Activated T-cell treated with anti-CD3 and anti-CD28 coated beads, Interleukin-2, amount 50 U/mL, for 72 hours (primary cell): ENCODE measurements around the gene MYL9. TPM values are rescaled to one million over a fixed set of nuclear protein-coding genes. Genes with fewer than 3 reads are reported as not detected.

Source experiments
- ATAC-seq, 2 donors: fragments of 150-1000 bp; cut with Tn5 transposase; replicated peaks in 1 of 2; 2 replicates each; pipeline ENCODE4 v1.10.0; 2021; ENCODE audit warnings: moderate library complexity in 2 of 2, mild to moderate bottlenecking in 1 of 2
- DNase-seq, 2 donors: peaks; one replicate each; pipeline ENCODE4 v3.0.0; 2021 to 2022; ENCODE audit warnings: mixed read lengths in 1 of 2
- H3K27ac Mint-ChIP-seq: one replicate; pipeline ENCODE4 v1.8.0; 2022; ENCODE audit warnings: mild to moderate bottlenecking, moderate library complexity, mixed read lengths
- H3K27me3 Mint-ChIP-seq: one replicate; pipeline ENCODE4 v1.8.0; 2022; ENCODE audit warnings: low read depth, mixed read lengths
- H3K36me3 Mint-ChIP-seq, 2 donors: one replicate each; pipeline ENCODE4 v1.8.0; 2022; ENCODE audit warnings: mixed read lengths in 2 of 2, mild to moderate bottlenecking in 1 of 2; ENCODE audit not compliant: insufficient read depth in 2 of 2
- H3K4me1 Mint-ChIP-seq: one replicate; pipeline ENCODE4 v1.8.0; 2022; ENCODE audit warnings: low read depth, mixed read lengths
- H3K4me3 Mint-ChIP-seq, 2 donors: one replicate each; pipeline ENCODE4 v1.8.0; 2022; ENCODE audit warnings: mild to moderate bottlenecking in 2 of 2, mixed read lengths in 2 of 2, moderate library complexity in 2 of 2
- H3K9me3 Mint-ChIP-seq, 2 donors: one replicate each; pipeline ENCODE4 v1.8.0; 2022; ENCODE audit warnings: mixed read lengths in 2 of 2
- total RNA-seq, 2 donors: library from RNA; stranded (reverse); gene quantifications; one replicate each; pipeline ENCODE4 v1.2.3, GENCODE V29; 2022

MYL9 gene
- 1 to 10 TPM in 1 of 2 donors, under 1 TPM in 1; 0.62 to 2.0 TPM for total RNA-seq

GRCh38 chr20:36541227-36541767 is at the start of gene MYL9:
TSS of gene MYL9 (plus strand) at chr20:36541519. CDS start at chr20:36544885, 3,366 bp downstream.
- Mint-ChIP-seq H3K4me1 (no peaks in the 10 kb centered on the region), H3K4me3 (no peak within 1 kb of the TSS), H3K9me3 (no peaks in the 10 kb centered on the region), H3K36me3 (no peaks in the 10 kb centered on the region), H3K27ac (no peak within 1 kb of the TSS), H3K27me3 (no peaks in the 10 kb centered on the region)
- DNase-seq (peak; percentile 19 to 20), ATAC-seq (peak; percentile 51 to 65)

- Mint-ChIP-seq H3K27me3 (no peaks in the 10 kb centered on the region), H3K4me3 (peak overlapping the region; percentile 13 to 61), H3K27ac (peak overlapping the region; percentile 79), H3K9me3 (no peaks in the 10 kb centered on the region), H3K36me3 (no peaks in the 10 kb centered on the region), H3K4me1 (peaks cover 34% of the 10 kb centered on the region)
- ATAC-seq (peak; percentile 88 to 91), DNase-seq (peak; percentile 53 to 63)
Observed at GRCh38 chr20:36491901-36492617, 49.3 kb upstream of the MYL9 start.

GRCh38 chr20:36493051-36493800 is 48.1 kb upstream of the MYL9 start:
- DNase-seq = no peak
- Mint-ChIP-seq H3K4me1 (peaks cover 34% of the 10 kb centered on the region), H3K9me3 (no peaks in the 10 kb centered on the region), H3K4me3 (no peak overlapping the region), H3K27me3 (no peaks in the 10 kb centered on the region), H3K27ac (no peak overlapping the region), H3K36me3 (no peaks in the 10 kb centered on the region)
- ATAC-seq = peak in 1 of 2 donors; percentile 21

GRCh38 chr20:36493801-36494114 is 47.6 kb upstream of the MYL9 start:
- Mint-ChIP-seq H3K9me3 (no peaks in the 10 kb centered on the region), H3K4me1 (peaks cover 33% of the 10 kb centered on the region), H3K27ac (peak overlapping the region; percentile 2), H3K36me3 (no peaks in the 10 kb centered on the region), H3K4me3 (no peak overlapping the region), H3K27me3 (no peaks in the 10 kb centered on the region)
- DNase-seq (no peak), ATAC-seq (no peak)

GRCh38 chr20:36496707-36497669 is 44.3 kb upstream of the MYL9 start:
- Mint-ChIP-seq H3K27ac (no peak overlapping the region), H3K27me3 (no peaks in the 10 kb centered on the region), H3K9me3 (no peaks in the 10 kb centered on the region), H3K4me3 (no peak overlapping the region), H3K36me3 (peaks cover 0 to 2% of the 10 kb centered on the region in 2 donors), H3K4me1 (peaks cover 16% of the 10 kb centered on the region)
- no peak for ATAC-seq
- DNase-seq = no peak

- no peak for ATAC-seq
- H3K4me3 Mint-ChIP-seq = no peak overlapping the region
- H3K4me1 Mint-ChIP-seq = peaks cover 12% of the 10 kb centered on the region
- DNase-seq = no peak
- H3K27ac Mint-ChIP-seq = no peak overlapping the region
- H3K27me3 Mint-ChIP-seq = no peaks in the 10 kb centered on the region
- peaks cover 0 to 2% of the 10 kb centered on the region in 2 donors for H3K36me3 Mint-ChIP-seq
- no peaks in the 10 kb centered on the region for H3K9me3 Mint-ChIP-seq
Observed at GRCh38 chr20:36497856-36498255, 43.5 kb upstream of the MYL9 start.

- peaks cover 0 to 4% of the 10 kb centered on the region in 2 donors for H3K36me3 Mint-ChIP-seq
- H3K4me3 Mint-ChIP-seq = no peak overlapping the region
- peaks cover 12% of the 10 kb centered on the region for H3K4me1 Mint-ChIP-seq
- no peaks in the 10 kb centered on the region for H3K9me3 Mint-ChIP-seq
- H3K27ac Mint-ChIP-seq = no peak overlapping the region
- ATAC-seq (no peak), DNase-seq (no peak)
- no peaks in the 10 kb centered on the region for H3K27me3 Mint-ChIP-seq
Observed at GRCh38 chr20:36498386-36499179, 42.7 kb upstream of the MYL9 start.

- no peak for ATAC-seq
- peaks cover 0 to 4% of the 10 kb centered on the region in 2 donors for H3K36me3 Mint-ChIP-seq
Observed at GRCh38 chr20:36499211-36499610, 42.1 kb upstream of the MYL9 start.

GRCh38 chr20:36499723-36500501 is 41.4 kb upstream of the MYL9 start:
- H3K4me3 Mint-ChIP-seq = no peak overlapping the region
- H3K27me3 Mint-ChIP-seq = no peaks in the 10 kb centered on the region
- H3K9me3 Mint-ChIP-seq = no peaks in the 10 kb centered on the region
- H3K36me3 Mint-ChIP-seq = peaks cover 0 to 4% of the 10 kb centered on the region in 2 donors
- no peak for ATAC-seq
- H3K27ac Mint-ChIP-seq = no peak overlapping the region
- H3K4me1 Mint-ChIP-seq = peaks cover 12% of the 10 kb centered on the region
- no peak for DNase-seq

More at GRCh38 chr20:36499211-36499610, 42.1 kb upstream of the MYL9 start:
- no peak overlapping the region for H3K27ac Mint-ChIP-seq
- H3K4me1 Mint-ChIP-seq = peaks cover 12% of the 10 kb centered on the region
- H3K9me3 Mint-ChIP-seq = no peaks in the 10 kb centered on the region
- H3K4me3 Mint-ChIP-seq = no peak overlapping the region
- no peak for DNase-seq
- no peaks in the 10 kb centered on the region for H3K27me3 Mint-ChIP-seq

- no peaks in the 10 kb centered on the region for H3K27me3 Mint-ChIP-seq
- peak overlapping the region; percentile 77 for H3K27ac Mint-ChIP-seq
- no peaks in the 10 kb centered on the region for H3K9me3 Mint-ChIP-seq
- H3K4me3 Mint-ChIP-seq = no peak overlapping the region
- peaks cover 17% of the 10 kb centered on the region for H3K4me1 Mint-ChIP-seq
- ATAC-seq (peak; percentile 51 to 78), DNase-seq (peak in 1 of 2 donors; percentile 8)
- H3K36me3 Mint-ChIP-seq = peaks cover 0 to 4% of the 10 kb centered on the region in 2 donors
Observed at GRCh38 chr20:36501367-36502006, 39.8 kb upstream of the MYL9 start.

- H3K9me3 Mint-ChIP-seq = no peaks in the 10 kb centered on the region
- no peaks in the 10 kb centered on the region for H3K27me3 Mint-ChIP-seq
- H3K36me3 Mint-ChIP-seq = peaks cover 0 to 4% of the 10 kb centered on the region in 2 donors
- peaks cover 21% of the 10 kb centered on the region for H3K4me1 Mint-ChIP-seq
- no peak for DNase-seq
- no peak overlapping the region for H3K4me3 Mint-ChIP-seq
- no peak for ATAC-seq
- no peak overlapping the region for H3K27ac Mint-ChIP-seq
Observed at GRCh38 chr20:36504295-36504694, 37.0 kb upstream of the MYL9 start.
